A549 (cell line): Measurements from ENCODE around the gene GTPBP10.
"Not testable (repeated sequence)": the region's sequence is repeated elsewhere in the genome, so short reads cannot be mapped to it uniquely, and the experiment has no call there.

Experiments
- CTCF ChIP-seq: fragments of >200 bp; sonication (Bioruptor Twin); formaldehyde crosslinking; IDR thresholded peaks from 3 replicates; pipeline ENCODE4 v1.5.1; 2016
- ELK1 ChIP-seq: fragments of 150-350 bp; IDR thresholded peaks from 2 replicates; pipeline ENCODE4 v1.6.1; 2014; ENCODE audit warnings: low read depth, mild to moderate bottlenecking, low read length
- GATA3 ChIP-seq: IDR thresholded peaks from 2 replicates; pipeline ENCODE4 v1.6.1; 2012; ENCODE audit warnings: borderline replicate concordance
- HDAC2 ChIP-seq: fragments of 200-600 bp; sonication (generic); IDR thresholded peaks from 2 replicates; pipeline ENCODE4 v1.6.1; 2016
- NR3C1 ChIP-seq: fragments of >200 bp; sonication (Bioruptor Twin); formaldehyde crosslinking; IDR thresholded peaks from 3 replicates; pipeline ENCODE4 v1.6.1; 2017
- PHF8 ChIP-seq: fragments of 200-600 bp; sonication (generic); IDR thresholded peaks from 2 replicates; pipeline ENCODE4 v1.6.1; 2016; ENCODE audit warnings: low read depth, mild to moderate bottlenecking, antibody characterized with exemption, moderate library complexity, borderline replicate concordance
- POLR2A ChIP-seq: IDR thresholded peaks from 2 replicates; pipeline ENCODE4 v1.6.1; 2012; ENCODE audit warnings: mild to moderate bottlenecking, low read length
- RFX5 ChIP-seq: fragments of 450-650 bp; IDR thresholded peaks from 2 replicates; pipeline ENCODE4 v1.7.1; 2014; ENCODE audit warnings: antibody characterized with exemption, mild to moderate bottlenecking, moderate library complexity
- ZSCAN20 ChIP-seq: fragments of 250-450 bp; sonication (Bioruptor Pico); IDR thresholded peaks from 2 replicates; pipeline ENCODE4 v1.8.0; 2022; ENCODE audit warnings: mild to moderate bottlenecking, moderate library complexity
- TF ChIP-seq, protein P1 (sequence below): fragments of 450-650 bp; IDR thresholded peaks from 2 replicates; pipeline ENCODE4 v1.6.1; 2014; ENCODE audit warnings: antibody characterized with exemption
- TF ChIP-seq, protein P2 (sequence below): IDR thresholded peaks from 2 replicates; pipeline ENCODE4 v1.6.1; 2012

- TF ChIP-seq POLR2A; NR3C1; CTCF; HDAC2; GATA3; RFX5; PHF8; ELK1; ZSCAN20 (CRISPR knock-in tag): not testable (repeated sequence)
- TF ChIP-seq, protein P1, sequence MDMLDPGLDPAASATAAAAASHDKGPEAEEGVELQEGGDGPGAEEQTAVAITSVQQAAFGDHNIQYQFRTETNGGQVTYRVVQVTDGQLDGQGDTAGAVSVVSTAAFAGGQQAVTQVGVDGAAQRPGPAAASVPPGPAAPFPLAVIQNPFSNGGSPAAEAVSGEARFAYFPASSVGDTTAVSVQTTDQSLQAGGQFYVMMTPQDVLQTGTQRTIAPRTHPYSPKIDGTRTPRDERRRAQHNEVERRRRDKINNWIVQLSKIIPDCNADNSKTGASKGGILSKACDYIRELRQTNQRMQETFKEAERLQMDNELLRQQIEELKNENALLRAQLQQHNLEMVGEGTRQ = not testable (repeated sequence)
- TF ChIP-seq, protein P2, sequence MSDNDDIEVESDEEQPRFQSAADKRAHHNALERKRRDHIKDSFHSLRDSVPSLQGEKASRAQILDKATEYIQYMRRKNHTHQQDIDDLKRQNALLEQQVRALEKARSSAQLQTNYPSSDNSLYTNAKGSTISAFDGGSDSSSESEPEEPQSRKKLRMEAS = not testable (repeated sequence)
Observed at GRCh38 chr7:90334926-90335325, 11.6 kb upstream of the GTPBP10 start.
